HepG2 (cell line): ENCODE measurements around the gene SPRED3.

Experiments
- EZH2 ChIP-seq: conservative IDR thresholded peaks from 2 replicates; pipeline ENCODE4 v1.6.1; 2012; ENCODE audit warnings: mild to moderate bottlenecking, low read depth, low read length, moderate library complexity
- MAZ ChIP-seq, 2 experiments: sonication (generic) in 1 of 2; formaldehyde crosslinking in 1 of 2; IDR thresholded peaks; 2 replicates each; pipeline versions ENCODE4 v1.5.0 to v1.6.1; 2012 to 2020; ENCODE audit warnings: low read depth in 2 of 2, mild to moderate bottlenecking in 2 of 2, borderline replicate concordance in 1 of 2, improper control_type of control experiment in 1 of 2, low read length in 1 of 2, missing genetic modification reagents in 1 of 2, moderate library complexity in 1 of 2
- TF ChIP-seq, protein P1 (sequence below): sonication (generic); formaldehyde crosslinking; IDR thresholded peaks from 2 replicates; pipeline ENCODE4 v1.5.0; 2020; ENCODE audit warnings: missing genetic modification reagents

DNA sequence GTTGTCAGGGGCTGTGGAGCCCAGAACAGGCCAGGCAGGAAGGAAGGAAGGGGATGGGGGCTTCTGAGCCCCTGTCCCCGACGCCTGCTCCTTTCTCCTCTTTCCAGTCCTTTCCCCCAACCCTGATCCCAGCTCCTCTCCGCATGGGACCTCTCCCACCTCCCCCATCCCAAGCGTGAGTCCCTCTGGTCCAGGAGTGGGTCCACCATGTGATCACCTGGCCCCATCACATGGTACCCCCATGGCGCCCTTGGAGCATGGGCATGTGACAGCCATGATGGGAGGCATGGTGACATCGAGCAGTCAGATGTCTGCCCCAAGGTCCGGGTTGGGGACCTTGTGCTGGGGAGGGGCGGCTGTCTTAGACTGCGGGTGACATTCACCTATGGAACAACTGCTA, 54.2 kb downstream of the SPRED3 start:
- no peak for TF ChIP-seq EZH2
- TF ChIP-seq, protein P1, sequence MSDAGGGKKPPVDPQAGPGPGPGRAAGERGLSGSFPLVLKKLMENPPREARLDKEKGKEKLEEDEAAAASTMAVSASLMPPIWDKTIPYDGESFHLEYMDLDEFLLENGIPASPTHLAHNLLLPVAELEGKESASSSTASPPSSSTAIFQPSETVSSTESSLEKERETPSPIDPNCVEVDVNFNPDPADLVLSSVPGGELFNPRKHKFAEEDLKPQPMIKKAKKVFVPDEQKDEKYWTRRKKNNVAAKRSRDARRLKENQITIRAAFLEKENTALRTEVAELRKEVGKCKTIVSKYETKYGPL = no peak
- no peak for TF ChIP-seq MAZ (IDR thresholded peaks at IDR 0.05; ENCODE audit: borderline replicate concordance, low read depth, low read length)
- no peak for TF ChIP-seq MAZ (CRISPR knock-in tag; IDR thresholded peaks at IDR 0.05; ENCODE audit: low read depth)
